Gastroesophageal sphincter (tissue), 3 donors: Measurements from ENCODE around the gene ATP8B3.

ENCODE experiments used
- EP300 ChIP-seq: sonication (generic); formaldehyde crosslinking; IDR thresholded peaks from one replicate; pipeline ENCODE4 v1.6.1; 2017; ENCODE audit warnings: antibody characterized with exemption, mild to moderate bottlenecking
- POLR2A ChIP-seq, 2 donors: fragments of 450-650 bp; IDR thresholded peaks; one replicate each; pipeline ENCODE4 v1.6.1; 2017; ENCODE audit warnings: antibody characterized with exemption in 2 of 2, mild to moderate bottlenecking in 2 of 2, moderate library complexity in 1 of 2
- POLR2AphosphoS5 ChIP-seq: sonication (generic); formaldehyde crosslinking; IDR thresholded peaks from one replicate; pipeline ENCODE4 v1.6.1; 2017; ENCODE audit warnings: antibody characterized with exemption
- TF ChIP-seq, protein P1 (sequence below), 4 experiments: fragments of 200-600 bp in 2 of 4; fragments of 450-650 bp in 2 of 4; sonication (generic) in 1 of 4; IDR thresholded peaks; one replicate each; pipeline ENCODE4 v1.5.1; 2017 to 2019; ENCODE audit warnings: antibody characterized with exemption in 4 of 4, mild to moderate bottlenecking in 2 of 4, moderate library complexity in 2 of 4

DNA sequence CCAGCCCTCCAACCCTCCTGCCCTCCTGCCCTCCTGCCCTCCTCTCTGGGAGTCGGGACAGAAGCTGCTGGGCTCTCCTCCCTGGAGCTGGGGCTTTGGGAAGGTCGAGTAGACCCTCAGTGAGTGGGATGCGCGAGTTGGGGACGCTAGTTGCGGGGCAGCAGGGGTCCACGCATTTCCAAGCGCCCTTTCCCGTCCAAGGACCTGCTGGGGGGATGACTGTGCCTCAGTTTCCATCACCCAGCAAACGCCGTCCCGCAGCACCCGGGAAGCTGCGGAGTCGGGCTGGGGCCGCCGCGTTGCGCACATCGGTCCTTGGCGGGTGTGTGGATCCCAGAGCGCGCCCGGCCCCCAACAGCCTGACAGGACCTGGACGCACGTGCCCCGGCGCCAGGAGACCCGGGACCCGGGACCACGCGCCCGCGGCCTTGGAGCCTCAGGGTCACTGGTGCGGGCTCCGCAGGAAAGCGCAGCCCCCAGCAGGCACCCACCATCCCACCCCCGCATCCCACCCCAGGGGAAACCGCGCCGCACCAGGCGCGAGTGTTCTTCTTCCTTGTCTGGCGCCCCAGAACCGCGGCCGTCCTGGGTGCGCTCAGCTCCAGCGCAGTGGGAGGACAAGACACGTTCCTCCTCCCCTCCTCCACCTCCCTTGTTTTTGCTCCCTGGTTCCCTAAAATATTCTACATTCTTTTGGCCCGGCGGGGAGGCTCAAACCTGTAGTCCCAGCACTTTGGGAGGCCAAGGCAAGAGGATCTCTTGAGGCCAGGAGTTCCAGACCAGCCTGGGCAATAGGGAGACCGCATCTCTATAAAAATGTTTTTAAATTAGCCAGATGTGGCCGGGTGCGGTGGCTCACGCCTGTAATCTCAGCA lies 49.6 kb downstream of the ATP8B3 start:
- TF ChIP-seq, protein P1, sequence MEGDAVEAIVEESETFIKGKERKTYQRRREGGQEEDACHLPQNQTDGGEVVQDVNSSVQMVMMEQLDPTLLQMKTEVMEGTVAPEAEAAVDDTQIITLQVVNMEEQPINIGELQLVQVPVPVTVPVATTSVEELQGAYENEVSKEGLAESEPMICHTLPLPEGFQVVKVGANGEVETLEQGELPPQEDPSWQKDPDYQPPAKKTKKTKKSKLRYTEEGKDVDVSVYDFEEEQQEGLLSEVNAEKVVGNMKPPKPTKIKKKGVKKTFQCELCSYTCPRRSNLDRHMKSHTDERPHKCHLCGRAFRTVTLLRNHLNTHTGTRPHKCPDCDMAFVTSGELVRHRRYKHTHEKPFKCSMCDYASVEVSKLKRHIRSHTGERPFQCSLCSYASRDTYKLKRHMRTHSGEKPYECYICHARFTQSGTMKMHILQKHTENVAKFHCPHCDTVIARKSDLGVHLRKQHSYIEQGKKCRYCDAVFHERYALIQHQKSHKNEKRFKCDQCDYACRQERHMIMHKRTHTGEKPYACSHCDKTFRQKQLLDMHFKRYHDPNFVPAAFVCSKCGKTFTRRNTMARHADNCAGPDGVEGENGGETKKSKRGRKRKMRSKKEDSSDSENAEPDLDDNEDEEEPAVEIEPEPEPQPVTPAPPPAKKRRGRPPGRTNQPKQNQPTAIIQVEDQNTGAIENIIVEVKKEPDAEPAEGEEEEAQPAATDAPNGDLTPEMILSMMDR (IDR thresholded peaks at IDR 0.05) = no peak
- TF ChIP-seq POLR2A (IDR thresholded peaks at IDR 0.05) (no peak), POLR2AphosphoS5 (no peak), EP300 (no peak)
